HepG2 (cell line): ENCODE data around the gene C21orf58. TPM values are rescaled to one million over a fixed set of nuclear protein-coding genes. Genes with fewer than 3 reads are reported as not detected.

Experiments
- CTCF ChIP-seq: sonication (generic); formaldehyde crosslinking; IDR thresholded peaks from 2 replicates; pipeline ENCODE4 v1.5.0; 2020; ENCODE audit warnings: mild to moderate bottlenecking, missing genetic modification reagents, moderate library complexity
- ELF1 ChIP-seq: sonication (generic); formaldehyde crosslinking; IDR thresholded peaks from 2 replicates; pipeline ENCODE4 v1.4.0; 2020; ENCODE audit warnings: missing genetic modification reagents
- HMGA1 ChIP-seq: sonication (generic); formaldehyde crosslinking; conservative IDR thresholded peaks from 2 replicates; pipeline ENCODE4 v1.4.0; 2020; ENCODE audit warnings: missing genetic modification reagents
- NFAT5 ChIP-seq: sonication (generic); formaldehyde crosslinking; IDR thresholded peaks from 2 replicates; pipeline ENCODE4 v1.4.0; 2020; ENCODE audit warnings: missing genetic modification reagents
- PRDM10 ChIP-seq: sonication (generic); formaldehyde crosslinking; IDR thresholded peaks from 2 replicates; pipeline ENCODE4 v1.4.0; 2020; ENCODE audit warnings: low read depth, missing genetic modification reagents
- SAP130 ChIP-seq: IDR thresholded peaks from 2 replicates; pipeline ENCODE4 v1.6.1; 2016; ENCODE audit warnings: low read depth
- ZNF235 ChIP-seq: sonication (generic); formaldehyde crosslinking; IDR thresholded peaks from 2 replicates; pipeline ENCODE4 v1.8.1; 2023; ENCODE audit warnings: mild to moderate bottlenecking, missing genetic modification reagents, borderline replicate concordance
- ZNF318 ChIP-seq: sonication (generic); formaldehyde crosslinking; IDR thresholded peaks from 2 replicates; pipeline ENCODE4 v1.4.0; 2020; ENCODE audit warnings: mild to moderate bottlenecking, missing genetic modification reagents
- ZNF441 ChIP-seq: sonication (generic); formaldehyde crosslinking; IDR thresholded peaks from 2 replicates; pipeline ENCODE4 v1.7.0; 2021; ENCODE audit warnings: missing genetic modification reagents, borderline replicate concordance
- polyA plus RNA-seq, 8 experiments: library from polyadenylated mRNA; depleted of rRNA in 3 of 8; stranded (reverse) in 7 of 8; unstranded in 1 of 8; fragments of >200 nt; fragmentation: Illumina TruSeq in 4 of 8; extraction: Trizol in 4 of 8; gene quantifications; 2 replicates each; pipeline versions ENCODE4 v1.2.1 to v1.2.3, GENCODE V29; 2011 to 2016; ENCODE audit warnings: low read depth in 4 of 8, missing spikeins in 1 of 8, mixed read lengths in 1 of 8; ENCODE audit not compliant: insufficient read depth in 1 of 8
- total RNA-seq, 5 experiments: library from RNA; depleted of rRNA; stranded (reverse); fragments of >200 nt; fragmentation: Illumina TruSeq; extraction: Trizol; gene quantifications; 2 replicates each; pipeline ENCODE4 v1.2.3, GENCODE V29; 2016; ENCODE audit warnings: low read depth in 1 of 5

C21orf58 gene
- total and polyA plus RNA-seq, 2 of the 13 experiments (the other 11 are each of a cell fraction or from before 2014, with no cell fraction given): 3.5 to 6.8 TPM

GRCh38 chr21:46252840-46253239 is 70.8 kb downstream of the C21orf58 start (continued):
- no peak for TF ChIP-seq HMGA1 (CRISPR knock-in tag)
- no peak for TF ChIP-seq NFAT5 (CRISPR knock-in tag)
- TF ChIP-seq ZNF318 (CRISPR knock-in tag): no peak
- TF ChIP-seq PRDM10 (CRISPR knock-in tag): no peak
- no peak for TF ChIP-seq ZNF235 (CRISPR knock-in tag)
- peak; percentile 27; the same call in 1 of the 2 replicates for TF ChIP-seq SAP130 (CRISPR knock-in tag)
- TF ChIP-seq ELF1 (CRISPR knock-in tag): no peak
- TF ChIP-seq ZNF441 (CRISPR knock-in tag): no peak
- peak; percentile 31 for TF ChIP-seq CTCF
